SIG-M5 treated with dmso at 0.1 percent for 504 hours (cell line): ENCODE results near the gene ZCCHC10.

Source experiments
- DNase-seq: peaks from one replicate; lab custom pipeline; 2025; ENCODE audit not compliant: unreplicated experiment; lab: John Stamatoyannopoulos, UW

The ZCCHC10 gene

GRCh38 chr5:133025804-133026663, at the start of gene ZCCHC10:
ZCCHC10 (minus strand) TSS chr5:133026549; CDS start chr5:133026537, 12 bp downstream.
- peak; percentile 86 for DNase-seq

- no peak for DNase-seq
Observed at GRCh38 chr5:133075572-133076536, 49.5 kb upstream of the ZCCHC10 start.

DNA sequence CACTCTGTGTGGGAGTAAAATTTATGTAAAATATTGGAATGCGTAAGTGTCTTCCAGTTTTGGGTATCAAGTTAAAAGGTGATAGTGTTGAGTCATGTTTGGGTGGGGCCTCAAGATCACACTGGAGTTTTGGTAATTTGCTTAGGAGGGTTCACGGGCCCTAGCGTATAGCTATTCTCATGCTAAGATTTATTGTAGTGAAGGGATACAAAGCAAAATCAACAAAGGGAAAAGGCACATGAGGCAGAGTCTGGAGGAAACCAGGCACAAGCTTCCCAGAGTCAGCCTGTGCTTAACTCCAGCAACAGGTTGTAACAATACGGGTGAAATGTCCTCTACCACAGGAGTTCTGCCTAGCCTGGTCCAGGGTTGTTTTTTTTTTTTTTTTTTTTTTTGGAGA, 45.7 kb upstream of the ZCCHC10 start:
- DNase-seq = no peak

- no peak for DNase-seq
Observed at GRCh38 chr5:133066045-133066444, 39.7 kb upstream of the ZCCHC10 start.

GRCh38 chr5:133065471-133065870, 39.1 kb upstream of the ZCCHC10 start:
- peak; percentile 73 for DNase-seq

GRCh38 chr5:133063965-133064364, 37.6 kb upstream of the ZCCHC10 start:
- DNase-seq = no peak

GRCh38 chr5:133062276-133062675, 35.9 kb upstream of the ZCCHC10 start:
- peak; percentile 13 for DNase-seq

- DNase-seq = no peak
Observed at GRCh38 chr5:133059621-133060020, 33.3 kb upstream of the ZCCHC10 start.

DNA sequence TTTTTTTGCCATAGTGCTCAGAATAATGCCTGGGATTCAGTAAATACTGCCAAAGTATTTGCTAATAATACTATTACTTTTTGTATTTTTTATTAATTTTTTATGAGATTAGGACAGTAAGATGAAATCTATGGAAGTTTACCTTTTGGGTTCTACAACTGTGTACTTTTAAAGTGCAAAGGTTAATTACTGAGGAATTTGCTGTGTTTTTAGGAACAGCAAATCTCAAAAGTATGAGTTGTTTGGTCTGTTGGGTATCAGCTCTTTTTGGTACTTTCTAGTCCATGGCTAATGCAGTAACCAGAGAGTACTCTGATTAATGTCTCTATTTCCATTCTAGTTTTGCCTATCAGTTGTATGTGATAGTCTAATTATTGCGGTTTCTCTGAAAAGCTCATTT, 30.5 kb upstream of the ZCCHC10 start:
- DNase-seq = no peak

DNA sequence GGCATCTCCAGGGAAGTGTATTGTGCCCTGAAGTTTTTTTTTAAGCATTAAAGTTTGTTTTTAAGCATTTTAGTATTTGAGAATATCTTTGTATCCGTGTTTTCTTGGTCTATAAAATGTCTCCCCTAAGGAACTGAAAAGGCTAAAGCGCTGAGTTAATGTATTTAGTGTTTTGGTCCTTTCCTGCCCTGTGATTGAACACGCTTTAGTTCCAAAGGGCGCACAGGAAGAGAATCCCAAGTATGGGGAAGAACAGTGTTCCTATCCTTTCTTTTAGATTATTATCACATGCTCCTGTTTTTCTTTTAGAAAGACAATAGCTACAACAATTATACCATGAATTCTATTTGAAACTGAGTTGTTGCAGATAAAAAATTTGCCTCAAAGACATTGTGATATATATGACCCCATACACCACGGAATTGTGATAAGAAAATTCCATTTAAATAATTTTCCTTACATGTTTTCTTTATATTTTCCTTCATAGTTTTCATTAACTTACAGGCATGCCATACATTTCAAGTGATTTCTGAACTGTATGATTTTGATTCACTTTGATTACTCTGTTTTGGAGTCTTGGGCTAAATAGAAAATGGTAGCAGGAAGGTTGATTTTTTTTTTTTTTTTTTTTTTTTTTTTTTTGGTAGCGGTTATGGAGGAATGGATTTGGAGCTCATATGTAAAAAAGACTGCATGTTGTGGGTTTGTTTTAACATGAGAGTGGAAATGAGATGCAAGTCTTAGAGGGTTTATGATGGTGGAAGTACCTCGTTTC, 28.5 kb upstream of the ZCCHC10 start:
- DNase-seq = no peak

DNA sequence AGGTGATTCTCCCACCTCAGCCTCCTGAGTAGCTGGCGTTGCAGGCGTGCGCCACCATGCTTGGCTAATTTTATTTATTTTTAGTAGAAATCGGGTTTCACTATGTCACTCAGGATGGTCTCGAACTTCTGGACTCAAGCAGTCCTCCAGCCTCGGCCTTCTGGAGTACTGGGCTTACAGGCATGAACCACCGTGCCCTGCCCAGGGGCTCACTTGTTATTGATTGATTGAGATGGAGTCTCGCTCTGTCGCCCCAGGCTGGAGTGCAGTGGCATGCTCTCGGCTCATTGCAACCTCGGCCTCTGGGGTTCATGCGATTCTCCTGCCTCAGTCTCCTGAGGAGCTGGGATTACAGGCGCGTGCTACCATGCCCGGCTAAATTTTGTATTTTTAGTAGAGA, 27.1 kb upstream of the ZCCHC10 start:
- no peak for DNase-seq

- DNase-seq = peak; percentile 68
Observed at GRCh38 chr5:133052317-133053175, 26.2 kb upstream of the ZCCHC10 start.

DNA sequence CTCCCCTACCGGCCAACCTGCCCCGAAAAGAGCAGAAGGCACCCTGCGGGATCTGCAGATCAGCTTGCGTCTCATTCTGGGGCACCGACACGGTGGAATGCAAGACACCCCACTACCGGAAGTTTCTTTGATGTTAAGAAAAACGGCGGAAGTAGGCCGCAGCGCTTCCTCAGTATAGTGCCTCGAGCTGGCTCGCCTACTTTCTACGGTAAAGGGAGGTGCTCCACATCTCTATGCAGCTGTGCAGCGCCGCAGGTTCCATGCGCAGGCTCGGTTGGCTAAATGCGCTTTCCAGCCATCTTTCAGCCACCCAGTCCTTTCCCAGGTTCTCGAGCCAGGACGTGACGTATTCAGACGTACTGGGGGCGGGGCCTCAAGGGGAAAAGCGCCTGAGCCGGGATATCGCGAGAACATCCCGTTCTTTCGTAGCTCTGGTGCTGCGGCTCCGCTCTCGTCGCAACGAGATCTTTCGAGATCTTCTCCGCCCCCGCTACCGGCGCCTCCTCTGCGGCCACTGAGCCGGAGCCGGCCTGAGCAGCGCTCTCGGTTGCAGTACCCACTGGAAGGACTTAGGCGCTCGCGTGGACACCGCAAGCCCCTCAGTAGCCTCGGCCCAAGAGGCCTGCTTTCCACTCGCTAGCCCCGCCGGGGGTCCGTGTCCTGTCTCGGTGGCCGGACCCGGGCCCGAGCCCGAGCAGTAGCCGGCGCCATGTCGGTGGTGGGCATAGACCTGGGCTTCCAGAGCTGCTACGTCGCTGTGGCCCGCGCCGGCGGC, 25.4 kb upstream of the ZCCHC10 start, which contains the start of gene HSPA4:
TSS of gene HSPA4 (plus strand) at position 472 of the 775 bp plus-strand sequence. CDS start at position 710, 238 bp downstream.
- DNase-seq = peak; percentile 98

DNA sequence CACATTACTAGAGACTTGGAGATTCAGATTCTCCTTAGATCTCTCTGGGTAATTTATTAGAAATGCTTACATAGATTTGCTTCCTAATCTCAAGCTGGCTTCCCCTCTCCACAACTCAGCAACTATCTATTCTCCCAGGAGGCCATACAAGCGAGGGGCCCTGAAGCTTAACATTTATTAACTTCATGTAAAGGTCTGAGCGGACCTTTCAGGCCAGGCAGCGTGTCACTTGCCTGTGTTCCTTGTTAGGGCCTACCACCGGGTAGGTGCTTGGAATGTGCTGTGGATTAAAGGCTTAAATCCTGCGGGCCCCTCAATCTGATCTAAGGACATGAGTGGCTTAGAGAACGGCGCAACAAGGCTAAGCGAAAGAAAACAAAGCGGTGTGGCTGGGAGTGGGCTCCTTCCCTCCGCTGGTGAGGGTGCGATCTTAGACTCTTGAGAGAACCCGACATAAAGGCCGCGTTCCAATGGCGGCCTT, 24.8 kb upstream of the ZCCHC10 start:
- DNase-seq = no peak

DNA sequence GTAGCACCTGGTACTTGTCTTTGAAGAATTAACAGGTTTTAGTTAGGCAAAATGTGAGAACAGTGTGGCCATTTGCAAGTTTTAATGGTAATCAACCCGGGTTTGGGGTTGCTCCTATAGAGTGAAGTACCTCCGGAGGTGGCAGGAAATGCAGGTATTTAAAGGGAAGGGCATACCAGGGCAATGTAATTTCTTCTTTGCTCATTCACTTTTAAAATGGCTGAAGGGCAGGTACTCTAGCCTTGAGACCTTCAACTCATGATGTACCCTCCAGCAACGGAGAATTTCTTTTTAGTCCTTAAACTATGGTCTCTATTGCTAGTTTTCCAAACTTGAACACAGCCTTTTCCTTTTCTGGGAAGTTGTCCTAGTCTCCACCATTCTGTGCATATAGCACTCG, 24.2 kb upstream of the ZCCHC10 start:
- no peak for DNase-seq

GRCh38 chr5:133049726-133050048, 23.3 kb upstream of the ZCCHC10 start:
- DNase-seq = no peak

- DNase-seq = no peak
Observed at GRCh38 chr5:133048993-133049725, 22.8 kb upstream of the ZCCHC10 start.

DNA sequence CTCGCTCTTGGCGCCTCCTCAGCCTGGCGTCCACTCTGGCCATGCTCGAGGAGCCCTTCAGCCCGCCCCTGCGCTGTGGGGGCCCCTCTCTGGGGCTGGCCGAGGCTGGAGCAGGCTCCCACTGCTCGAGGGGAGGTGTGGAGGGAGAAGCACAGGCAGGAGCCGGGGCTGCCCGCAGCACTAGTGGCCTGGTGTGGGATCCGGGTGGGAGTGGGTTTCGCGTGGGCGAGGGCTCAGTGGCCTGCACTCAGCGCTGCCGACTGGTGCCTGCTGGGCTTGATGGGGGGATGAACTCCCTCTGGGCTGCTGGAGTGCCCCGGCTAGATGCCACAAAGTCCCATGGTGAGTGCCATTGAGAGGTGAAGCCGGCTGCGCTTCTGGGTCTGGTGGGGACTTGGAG, 21.1 kb upstream of the ZCCHC10 start:
- DNase-seq = no peak
